ENCODE measurements around the gene KCNK18.

Gene KCNK18

GRCh38 chr10:117197189-117197588, at the start of gene KCNK18:
Gene KCNK18, plus strand, starts transcription at chr10:117197489. Its CDS starts 0 bp downstream, at chr10:117197489.
- no peak for DNase-seq (ENCODE audit: low read depth)

- DNase-seq (ENCODE audit: low read depth) = no peak
Measured at GRCh38 chr10:117148284-117148683, 49.0 kb upstream of the KCNK18 start.

GRCh38 chr10:117152668-117153067, 44.6 kb upstream of the KCNK18 start:
- DNase-seq (ENCODE audit: low read depth) = no peak

GRCh38 chr10:117158297-117158696, 39.0 kb upstream of the KCNK18 start:
- DNase-seq (ENCODE audit: low read depth) = no peak

- no peak for DNase-seq (ENCODE audit: low read depth)
Measured at GRCh38 chr10:117159390-117159789, 37.9 kb upstream of the KCNK18 start.

GRCh38 chr10:117160567-117160966, 36.7 kb upstream of the KCNK18 start:
- DNase-seq (ENCODE audit: low read depth) = no peak

- DNase-seq (ENCODE audit: low read depth) = no peak
Measured at GRCh38 chr10:117161386-117162033, 35.8 kb upstream of the KCNK18 start.

- DNase-seq (ENCODE audit: low read depth) = no peak
Measured at GRCh38 chr10:117162093-117163060, 34.9 kb upstream of the KCNK18 start.

- DNase-seq (ENCODE audit: low read depth) = no peak
Measured at GRCh38 chr10:117163061-117163953, 34.0 kb upstream of the KCNK18 start.

- DNase-seq (ENCODE audit: low read depth) = no peak
Measured at GRCh38 chr10:117163954-117164548, 33.2 kb upstream of the KCNK18 start.

- no peak for DNase-seq (ENCODE audit: low read depth)
Measured at GRCh38 chr10:117164592-117165537, 32.4 kb upstream of the KCNK18 start.

- no peak for DNase-seq (ENCODE audit: low read depth)
Measured at GRCh38 chr10:117165538-117166417, 31.5 kb upstream of the KCNK18 start.

- DNase-seq (ENCODE audit: low read depth) = no peak
Measured at GRCh38 chr10:117166418-117167345, 30.6 kb upstream of the KCNK18 start.

- no peak for DNase-seq (ENCODE audit: low read depth)
Measured at GRCh38 chr10:117167346-117167788, 29.9 kb upstream of the KCNK18 start.

GRCh38 chr10:117167789-117168674, 29.3 kb upstream of the KCNK18 start:
- peak; percentile 62 for DNase-seq (ENCODE audit: low read depth)

- no peak for DNase-seq (ENCODE audit: low read depth)
Measured at GRCh38 chr10:117168729-117169128, 28.6 kb upstream of the KCNK18 start.

- no peak for DNase-seq (ENCODE audit: low read depth)
Measured at GRCh38 chr10:117169480-117169879, 27.8 kb upstream of the KCNK18 start.
